Measurements from ENCODE around the gene ZER1.
A peak's percentile ranks its signal among the peaks of the same experiment; 100 is the strongest.
"Not testable (repeated sequence)": the region's sequence is repeated elsewhere in the genome, so short reads cannot be mapped to it uniquely, and the experiment has no call there.

Gene ZER1

GRCh38 chr9:128771745-128772519 lies at the start of gene ZER1:
Gene ZER1 (minus strand): TSS chr9:128771927. CDS start chr9:128755565, 16,362 bp downstream.
- DNase-seq = peak; percentile 65

- no peak for DNase-seq
Measured at GRCh38 chr9:128820665-128821583, 49.2 kb upstream of the ZER1 start.

GRCh38 chr9:128819716-128820664 lies 48.3 kb upstream of the ZER1 start:
- DNase-seq = no peak

GRCh38 chr9:128818839-128819715 lies 47.4 kb upstream of the ZER1 start:
- DNase-seq = no peak

- peak; percentile 94 for DNase-seq
Measured at GRCh38 chr9:128818099-128818838, 46.5 kb upstream of the ZER1 start, which contains the start of gene ENDOG. Gene ENDOG (plus strand): TSS chr9:128818500. CDS start chr9:128818685, 185 bp downstream.

GRCh38 chr9:128810873-128811272 lies 39.1 kb upstream of the ZER1 start:
- DNase-seq = no peak

- DNase-seq = no peak
Measured at GRCh38 chr9:128809831-128810230, 38.1 kb upstream of the ZER1 start.

- DNase-seq = no peak
Measured at GRCh38 chr9:128809036-128809599, 37.4 kb upstream of the ZER1 start.

- DNase-seq = no peak
Measured at GRCh38 chr9:128808543-128808942, 36.8 kb upstream of the ZER1 start.

GRCh38 chr9:128807827-128808226 lies 36.1 kb upstream of the ZER1 start:
- no peak for DNase-seq

GRCh38 chr9:128805661-128806060 lies 33.9 kb upstream of the ZER1 start:
- DNase-seq = no peak

GRCh38 chr9:128802482-128802881 lies 30.8 kb upstream of the ZER1 start:
- no peak for DNase-seq

- no peak for DNase-seq
Measured at GRCh38 chr9:128800061-128800460, 28.3 kb upstream of the ZER1 start.

GRCh38 chr9:128798896-128799295 lies 27.2 kb upstream of the ZER1 start:
- no peak for DNase-seq

- DNase-seq = not testable (repeated sequence)
Measured at GRCh38 chr9:128794961-128795360, 23.2 kb upstream of the ZER1 start.

- DNase-seq = no peak
Measured at GRCh38 chr9:128792978-128793686, 21.4 kb upstream of the ZER1 start.

- no peak for DNase-seq
Measured at GRCh38 chr9:128792134-128792533, 20.4 kb upstream of the ZER1 start.

GRCh38 chr9:128790536-128790935 lies 18.8 kb upstream of the ZER1 start:
- DNase-seq = no peak

- DNase-seq = no peak
Measured at GRCh38 chr9:128788445-128788844, 16.7 kb upstream of the ZER1 start.

- no peak for DNase-seq
Measured at GRCh38 chr9:128787659-128788058, 15.9 kb upstream of the ZER1 start.
